H9 (cell line): ENCODE results near the gene CFC1. TPM values are rescaled to one million over a fixed set of nuclear protein-coding genes. Genes with fewer than 3 reads are reported as not detected.
"Not testable (repeated sequence)": the region's sequence is repeated elsewhere in the genome, so short reads cannot be mapped to it uniquely, and the experiment has no call there.

Source experiments
- DNase-seq: peaks from one replicate; pipeline ENCODE4 v3.0.0-alpha.2; 2017
- H2AFZ ChIP-seq: one replicate; pipeline ENCODE4 v1.6.1; 2013; ENCODE audit warnings: mild to moderate bottlenecking, low read length, control low read depth, moderate library complexity
- H2AK5ac ChIP-seq: 2 replicates; pipeline ENCODE4 v1.6.1; 2013; ENCODE audit warnings: low read length, control low read depth, mixed read lengths; ENCODE audit not compliant: insufficient read length
- H2BK120ac ChIP-seq: one replicate; pipeline ENCODE4 v1.6.1; 2013; ENCODE audit warnings: low read depth, mild to moderate bottlenecking, low read length, control low read depth, inconsistent platforms; ENCODE audit not compliant: poor library complexity, severe bottlenecking
- H2BK12ac ChIP-seq: 2 replicates; pipeline ENCODE4 v1.6.1; 2013; ENCODE audit warnings: low read length, control low read depth, mixed read lengths, low read depth; ENCODE audit not compliant: insufficient read length
- H2BK15ac ChIP-seq: 2 replicates; pipeline ENCODE4 v1.6.1; 2013; ENCODE audit warnings: low read depth, low read length, control low read depth
- H2BK20ac ChIP-seq: one replicate; pipeline ENCODE4 v1.6.1; 2013; ENCODE audit warnings: low read depth, mild to moderate bottlenecking, low read length, control low read depth, inconsistent platforms; ENCODE audit not compliant: poor library complexity, severe bottlenecking
- H2BK5ac ChIP-seq: 2 replicates; pipeline ENCODE4 v1.6.1; 2013; ENCODE audit warnings: low read length, control low read depth, mixed read lengths; ENCODE audit not compliant: insufficient read length
- H3K14ac ChIP-seq: 2 replicates; pipeline ENCODE4 v1.6.1; 2013; ENCODE audit warnings: low read length, control low read depth; ENCODE audit not compliant: insufficient read depth
- H3K18ac ChIP-seq: 2 replicates; pipeline ENCODE4 v1.6.1; 2013; ENCODE audit warnings: low read depth, mild to moderate bottlenecking, mixed read lengths, low read length, control low read depth; ENCODE audit not compliant: insufficient read length
- H3K23ac ChIP-seq: 2 replicates; pipeline ENCODE4 v1.6.1; 2013; ENCODE audit warnings: low read length, control low read depth, mixed read lengths, low read depth; ENCODE audit not compliant: insufficient read length
- H3K23me2 ChIP-seq: 2 replicates; pipeline ENCODE4 v1.6.1; 2013; ENCODE audit warnings: low read depth, mild to moderate bottlenecking, mixed read lengths, low read length, control low read depth; ENCODE audit not compliant: insufficient read length, poor library complexity, severe bottlenecking
- H3K27ac ChIP-seq: 2 replicates; pipeline ENCODE4 v1.5.1; 2013; ENCODE audit warnings: low read length, control low read depth, mixed read lengths, low read depth; ENCODE audit not compliant: insufficient read length
- H3K27me3 ChIP-seq: 2 replicates; pipeline ENCODE4 v1.6.1; 2013; ENCODE audit warnings: low read length, control low read depth, inconsistent platforms; ENCODE audit not compliant: insufficient read depth
- H3K4ac ChIP-seq: 2 replicates; pipeline ENCODE4 v1.6.1; 2013; ENCODE audit warnings: low read depth, mild to moderate bottlenecking, control low read depth, inconsistent platforms, low read length, moderate library complexity
- H3K4me1 ChIP-seq: 2 replicates; pipeline ENCODE4 v1.6.1; 2013; ENCODE audit warnings: low read length, control low read depth, inconsistent platforms; ENCODE audit not compliant: insufficient read depth
- H3K4me2 ChIP-seq: 2 replicates; pipeline ENCODE4 v1.6.1; 2013; ENCODE audit warnings: low read length, control low read depth, mixed read lengths; ENCODE audit not compliant: insufficient read length, insufficient read depth
- H3K56ac ChIP-seq: 2 replicates; pipeline ENCODE4 v1.6.1; 2013; ENCODE audit warnings: low read depth, mild to moderate bottlenecking, mixed read lengths, low read length, control low read depth; ENCODE audit not compliant: insufficient read length
- H3K79me1 ChIP-seq: 2 replicates; pipeline ENCODE4 v1.6.1; 2013; ENCODE audit warnings: low read depth, mild to moderate bottlenecking, moderate library complexity, low read length, control low read depth, inconsistent platforms; ENCODE audit not compliant: insufficient read depth, poor library complexity, severe bottlenecking
- H3K79me2 ChIP-seq: 2 replicates; pipeline ENCODE4 v1.6.1; 2013; ENCODE audit warnings: low read length, control low read depth, inconsistent platforms; ENCODE audit not compliant: insufficient read depth
- H3K9ac ChIP-seq: 2 replicates; pipeline ENCODE4 v1.6.1; 2013; ENCODE audit warnings: low read length, control low read depth, mixed read lengths; ENCODE audit not compliant: insufficient read length; ENCODE audit errors: extremely low read depth
- H3K9me3 ChIP-seq: one replicate; pipeline ENCODE4 v1.6.1; 2013; ENCODE audit warnings: low read depth, low read length, inconsistent platforms; ENCODE audit not compliant: control insufficient read depth
- H3T11ph ChIP-seq: one replicate; pipeline ENCODE4 v1.6.1; 2013; ENCODE audit warnings: mild to moderate bottlenecking, low read length, control low read depth, inconsistent platforms
- H4K20me1 ChIP-seq: one replicate; pipeline ENCODE4 v1.6.1; 2013; ENCODE audit not compliant: control insufficient read depth, insufficient read length, insufficient read depth
- H4K5ac ChIP-seq: 2 replicates; pipeline ENCODE4 v1.6.1; 2013; ENCODE audit warnings: low read depth, mild to moderate bottlenecking, mixed read lengths, low read length, control low read depth; ENCODE audit not compliant: insufficient read length
- H4K8ac ChIP-seq: replicated peaks from 2 replicates; pipeline ENCODE4 v1.6.1; 2013; ENCODE audit warnings: low read length, control low read depth, mixed read lengths, low read depth; ENCODE audit not compliant: insufficient read length
- H4K91ac ChIP-seq: 2 replicates; pipeline ENCODE4 v1.6.1; 2013; ENCODE audit warnings: low read depth, mild to moderate bottlenecking, moderate library complexity, mixed read lengths, low read length, control low read depth; ENCODE audit not compliant: insufficient read length
- H3K27ac Mint-ChIP-seq, 3 experiments: 2 replicates in 2 of 3; 3 replicates in 1 of 3; pipeline ENCODE4 v1.8.0; 2020 to 2021; ENCODE audit warnings: mixed read lengths in 3 of 3, mild to moderate bottlenecking in 1 of 3, moderate library complexity in 1 of 3
- H3K27me3 Mint-ChIP-seq: 2 replicates; pipeline ENCODE4 v1.8.0; 2021; ENCODE audit warnings: low read depth, mild to moderate bottlenecking, moderate library complexity, mixed read lengths
- H3K36me3 Mint-ChIP-seq, 3 experiments: 2 replicates in 2 of 3; 3 replicates in 1 of 3; pipeline ENCODE4 v1.8.0; 2020 to 2021; ENCODE audit warnings: low read depth in 3 of 3, mixed read lengths in 3 of 3; ENCODE audit not compliant: insufficient read depth in 1 of 3
- H3K4me1 Mint-ChIP-seq, 2 experiments: 2 replicates each; pipeline ENCODE4 v1.8.0; 2020; ENCODE audit warnings: mixed read lengths in 2 of 2
- H3K4me3 Mint-ChIP-seq, 2 experiments: 2 replicates in 1 of 2; 3 replicates in 1 of 2; pipeline ENCODE4 v1.8.0; 2020 to 2021; ENCODE audit warnings: mild to moderate bottlenecking in 2 of 2, mixed read lengths in 2 of 2, moderate library complexity in 1 of 2
- H3K9me3 Mint-ChIP-seq, 2 experiments: 2 replicates in 1 of 2; 3 replicates in 1 of 2; pipeline ENCODE4 v1.8.0; 2020; ENCODE audit warnings: mild to moderate bottlenecking in 2 of 2, mixed read lengths in 2 of 2, moderate library complexity in 1 of 2
- WGBS: extraction: QIAGEN DNeasy Blood & Tissue Kit; methylation state at CpG from one replicate; pipeline ENCODE4 v1.1.7; 2013; ENCODE audit warnings: missing lambda C conversion rate, low lambda C conversion rate, mixed read lengths; ENCODE audit not compliant: insufficient read length; ENCODE audit errors: extremely low coverage; 5-methylcytosine and 5-hydroxymethylcytosine counted together
- total RNA-seq: library from RNA; stranded (reverse); gene quantifications from 2 replicates; pipeline ENCODE4 v1.2.1, GENCODE V29; 2021

The CFC1 gene
- total RNA-seq, 1 experiment from 2014 or later, result 0.22 TPM

DNA sequence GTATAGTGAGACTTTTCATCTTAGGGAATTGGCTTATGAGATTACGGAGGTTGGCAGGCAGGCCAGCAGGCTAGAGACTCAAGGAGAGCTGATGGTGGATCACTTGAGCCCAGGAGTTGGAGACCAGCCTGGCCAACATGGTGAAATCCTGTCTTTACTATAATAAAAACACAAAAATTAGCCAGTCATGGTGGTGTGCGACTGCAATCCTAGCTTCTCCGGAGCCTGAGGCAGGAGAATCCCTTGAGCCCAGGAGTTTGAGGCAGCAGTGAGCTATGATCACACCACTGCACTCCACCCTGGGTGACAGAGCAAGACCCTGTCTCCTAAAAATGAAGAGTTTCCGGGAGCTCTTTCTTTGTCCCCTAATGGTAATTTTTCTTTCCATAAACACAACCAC lies 14.6 kb downstream of the CFC1 start:
- not testable (repeated sequence) for H3K4ac ChIP-seq, H3K79me2 ChIP-seq, H3K4me1 ChIP-seq, H4K20me1 ChIP-seq, H3K79me1 ChIP-seq, H2BK5ac ChIP-seq, H3T11ph ChIP-seq, H2AFZ ChIP-seq, H3K23me2 ChIP-seq, H3K4me1 Mint-ChIP-seq, H3K36me3 Mint-ChIP-seq, H3K27me3 Mint-ChIP-seq, H3K27ac ChIP-seq, H3K14ac ChIP-seq, H3K23ac ChIP-seq, H3K9me3 Mint-ChIP-seq, H3K27me3 ChIP-seq, H4K8ac ChIP-seq, H4K5ac ChIP-seq, DNase-seq, H2AK5ac ChIP-seq, H2BK12ac ChIP-seq, H2BK20ac ChIP-seq, H3K27ac Mint-ChIP-seq, H3K4me2 ChIP-seq, H4K91ac ChIP-seq, H2BK120ac ChIP-seq, H3K18ac ChIP-seq, H3K56ac ChIP-seq, H3K9ac ChIP-seq, H2BK15ac ChIP-seq, H3K4me3 Mint-ChIP-seq, H3K9me3 ChIP-seq
- WGBS, result no CpG with 5 or more reads among the region's 4 CpGs

DNA sequence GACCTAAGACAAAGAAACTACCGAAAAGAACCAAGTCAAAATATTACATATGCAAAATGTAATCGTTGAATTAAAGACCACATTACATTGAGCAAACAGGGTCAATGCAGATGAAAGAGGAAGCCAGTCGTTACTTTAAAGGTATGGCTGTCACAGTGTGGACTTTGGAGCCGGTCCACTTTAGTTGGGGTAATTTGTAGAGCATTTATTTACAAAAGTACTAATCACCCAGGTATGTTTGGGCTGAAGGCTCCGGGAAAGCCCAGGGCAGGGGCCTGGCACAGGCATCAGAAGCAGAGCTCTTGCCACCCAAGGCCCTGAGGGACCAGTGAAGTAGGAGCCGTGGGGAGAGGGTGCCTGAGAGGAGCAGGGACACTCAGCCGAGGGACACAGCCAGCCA lies 15.8 kb downstream of the CFC1 start:
- H2BK15ac ChIP-seq, H3K79me2 ChIP-seq, H3K27me3 Mint-ChIP-seq, H3K4me1 ChIP-seq, H3K9ac ChIP-seq, H2BK5ac ChIP-seq, H3K56ac ChIP-seq, H2BK120ac ChIP-seq, H2AFZ ChIP-seq, H2BK12ac ChIP-seq, H3K36me3 Mint-ChIP-seq, H3K79me1 ChIP-seq, H3K4me3 Mint-ChIP-seq, H3K14ac ChIP-seq, H4K8ac ChIP-seq, H3T11ph ChIP-seq, H3K27me3 ChIP-seq, H4K91ac ChIP-seq, H3K4ac ChIP-seq, H3K4me1 Mint-ChIP-seq, H3K18ac ChIP-seq, H2BK20ac ChIP-seq, H3K9me3 ChIP-seq, H3K23me2 ChIP-seq, H3K27ac Mint-ChIP-seq, H2AK5ac ChIP-seq, H3K4me2 ChIP-seq, H3K27ac ChIP-seq, H4K20me1 ChIP-seq, H4K5ac ChIP-seq, DNase-seq, H3K23ac ChIP-seq, H3K9me3 Mint-ChIP-seq: not testable (repeated sequence)
- no CpG with 5 or more reads among the region's 7 CpGs for WGBS
